Muscle of back (tissue), 11 donors: ENCODE results near the gene ARSJ. TPM values are rescaled to one million over a fixed set of nuclear protein-coding genes. Genes with fewer than 3 reads are reported as not detected.

Source experiments
- DNase-seq, 3 donors: peaks; one replicate each; pipeline versions ENCODE4 v3.0.0 to v3.0.0-alpha.2; 2013
- polyA plus RNA-seq, 10 donors: library from polyadenylated mRNA; unstranded; fragments of 120-200 nt; gene quantifications; one replicate each; pipeline ENCODE4 v1.2.1, GENCODE V29; 2013; ENCODE audit not compliant: insufficient read length in 10 of 10

The ARSJ gene
- polyA plus RNA-seq, 10 donors = 5.5 to 8.3 (median 6.1) TPM

- no peak for DNase-seq
These were observed 74.6 kb downstream of the ARSJ start for GRCh38 chr4:113904877-113905276.

GRCh38 chr4:113901994-113902787 is 77.3 kb downstream of the ARSJ start:
- DNase-seq = no peak

- DNase-seq = no peak
These were observed 80.0 kb downstream of the ARSJ start for GRCh38 chr4:113899271-113900070.

- DNase-seq = no peak
These were observed 85.9 kb downstream of the ARSJ start for GRCh38 chr4:113893546-113893945.

- DNase-seq = no peak
These were observed 91.4 kb downstream of the ARSJ start for GRCh38 chr4:113888006-113888405.

- DNase-seq = no peak
These were observed 94.2 kb downstream of the ARSJ start for GRCh38 chr4:113885291-113885690.

- no peak for DNase-seq
These were observed 94.8 kb downstream of the ARSJ start for GRCh38 chr4:113884655-113885054.

- DNase-seq = no peak
These were observed 96.8 kb downstream of the ARSJ start for GRCh38 chr4:113882668-113883067.

- DNase-seq = no peak
These were observed 98.2 kb downstream of the ARSJ start for GRCh38 chr4:113881256-113881655.

- peak; percentile 31 to 54 (median 37) for DNase-seq
These were observed 99.0 kb downstream of the ARSJ start for GRCh38 chr4:113880240-113881028.

GRCh38 chr4:113878668-113879067 is 100.8 kb downstream of the ARSJ start:
- DNase-seq = peak in 2 of 3 donors; percentile 10 to 11

- DNase-seq = no peak
These were observed 105.0 kb downstream of the ARSJ start for GRCh38 chr4:113874480-113874879.

GRCh38 chr4:113873508-113873907 is 105.9 kb downstream of the ARSJ start:
- DNase-seq = no peak

- DNase-seq = no peak
These were observed 106.8 kb downstream of the ARSJ start for GRCh38 chr4:113872426-113873260.

GRCh38 chr4:113871080-113871479 is 108.4 kb downstream of the ARSJ start:
- no peak for DNase-seq

GRCh38 chr4:113869743-113870375 is 109.6 kb downstream of the ARSJ start:
- DNase-seq = no peak

GRCh38 chr4:113866611-113867010 is 112.8 kb downstream of the ARSJ start:
- DNase-seq = no peak

GRCh38 chr4:113858924-113859323 is 120.5 kb downstream of the ARSJ start:
- no peak for DNase-seq

- DNase-seq = no peak
These were observed 127.6 kb downstream of the ARSJ start for GRCh38 chr4:113851816-113852215.
